ENCODE measurements around the gene GORASP2. TPM values are rescaled to one million over a fixed set of nuclear protein-coding genes. Genes with fewer than 3 reads are reported as not detected.
A peak's percentile ranks its signal among the peaks of the same experiment; 100 is the strongest.

GORASP2 gene
- total and polyA plus RNA-seq, 10 donors, result 17.3 to 57.5 (median 50.6) TPM

- intact Hi-C loops (cut with DNase I; ENCODE audit: low total_unique reads), result no loop called here
- 89 to 96% (median 92%) methylated on average over 4 to 5 of the region's 5 CpGs for WGBS, 5 donors
Observed at GRCh38 chr2:170985407-170985806, 56.4 kb downstream of the GORASP2 start.

GRCh38 chr2:170986566-170987258 lies 57.7 kb downstream of the GORASP2 start:
- Histone ChIP-seq H3K4me1 (no peaks in the 10 kb centered on the region), H3K36me3 (peaks cover 0 to 44% (median 8%) of the 10 kb centered on the region in 6 donors), H3K27ac (no peak overlapping the region), H3K9me3 (no peaks in the 10 kb centered on the region), H3K4me3 (no peak overlapping the region), H3K27me3 (replicated peaks in 1 of 7) (no peaks in the 10 kb centered on the region)
- no peak for DNase-seq
- no peak for TF ChIP-seq POLR2AphosphoS5 (IDR thresholded peaks at IDR 0.05)
- no peak for TF ChIP-seq CTCF (IDR thresholded peaks at IDR 0.05 in 8 of 11, conservative IDR thresholded peaks at IDR 0.05 in 3 of 11)
- no peak for TF ChIP-seq POLR2A (IDR thresholded peaks at IDR 0.05)
- intact Hi-C loops (cut with DNase I; ENCODE audit: low total_unique reads), result no loop called here
- WGBS, 5 donors, result 96 to 99% (median 98%) methylated on average over 8 of the region's 8 CpGs

More at GRCh38 chr2:170985407-170985806, 56.4 kb downstream of the GORASP2 start:
- H3K4me3 ChIP-seq, result no peak overlapping the region
- no peaks in the 10 kb centered on the region for H3K9me3 ChIP-seq
- DNase-seq, result no peak
- peaks cover 0 to 31% (median 2%) of the 10 kb centered on the region in 6 donors for H3K36me3 ChIP-seq
- TF ChIP-seq POLR2AphosphoS5 (IDR thresholded peaks at IDR 0.05), result peak in 2 of 3 donors; percentile 4 to 9
- TF ChIP-seq CTCF (IDR thresholded peaks at IDR 0.05 in 8 of 11, conservative IDR thresholded peaks at IDR 0.05 in 3 of 11), result no peak
- no peaks in the 10 kb centered on the region for H3K4me1 ChIP-seq
- H3K27me3 ChIP-seq (replicated peaks in 1 of 7), result no peaks in the 10 kb centered on the region
- H3K27ac ChIP-seq, result no peak overlapping the region

GRCh38 chr2:170991398-170992182 lies 62.5 kb downstream of the GORASP2 start:
- DNase-seq, result no peak
- WGBS, 5 donors, result 95 to 98% (median 96%) methylated on average over 5 of the region's 5 CpGs
- peaks cover 2 to 93% (median 41%) of the 10 kb centered on the region in 6 donors for H3K36me3 ChIP-seq

More at GRCh38 chr2:170991398-170992182, 62.5 kb downstream of the GORASP2 start:
- intact Hi-C loops (cut with DNase I; ENCODE audit: low total_unique reads), result no loop called here
- Histone ChIP-seq H3K4me1 (no peaks in the 10 kb centered on the region), H3K9me3 (no peaks in the 10 kb centered on the region), H3K27ac (no peak overlapping the region), H3K27me3 (replicated peaks in 1 of 7) (no peaks in the 10 kb centered on the region), H3K4me3 (no peak overlapping the region)
- TF ChIP-seq POLR2A (IDR thresholded peaks at IDR 0.05) (no peak), POLR2AphosphoS5 (IDR thresholded peaks at IDR 0.05) (no peak), CTCF (IDR thresholded peaks at IDR 0.05 in 8 of 11, conservative IDR thresholded peaks at IDR 0.05 in 3 of 11) (no peak)
